ENCODE measurements around the gene CREB5.
A peak's percentile ranks its signal among the peaks of the same experiment; 100 is the strongest.

The CREB5 gene

DNA sequence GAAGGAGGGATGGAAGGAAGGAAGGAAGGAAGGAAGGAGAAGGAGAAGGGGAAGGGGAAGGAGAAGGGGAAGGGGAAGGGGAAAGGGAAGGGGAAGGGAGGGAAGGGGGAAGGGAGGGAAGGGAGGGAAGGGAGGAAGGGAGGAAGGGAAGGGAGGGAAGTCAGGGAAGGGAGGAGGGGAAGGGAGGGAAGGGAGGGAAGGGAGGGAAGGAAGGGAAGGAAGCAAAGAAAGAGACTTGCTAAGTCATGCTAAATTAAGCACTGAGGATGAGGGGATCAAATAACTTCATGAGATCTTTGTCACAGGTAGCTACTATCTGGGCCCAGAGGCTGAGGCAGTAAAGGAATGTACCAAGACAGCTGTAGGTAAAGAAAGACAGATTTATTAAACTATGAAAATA is 429.4 kb downstream of the CREB5 start:
- DNase-seq, result no peak

DNA sequence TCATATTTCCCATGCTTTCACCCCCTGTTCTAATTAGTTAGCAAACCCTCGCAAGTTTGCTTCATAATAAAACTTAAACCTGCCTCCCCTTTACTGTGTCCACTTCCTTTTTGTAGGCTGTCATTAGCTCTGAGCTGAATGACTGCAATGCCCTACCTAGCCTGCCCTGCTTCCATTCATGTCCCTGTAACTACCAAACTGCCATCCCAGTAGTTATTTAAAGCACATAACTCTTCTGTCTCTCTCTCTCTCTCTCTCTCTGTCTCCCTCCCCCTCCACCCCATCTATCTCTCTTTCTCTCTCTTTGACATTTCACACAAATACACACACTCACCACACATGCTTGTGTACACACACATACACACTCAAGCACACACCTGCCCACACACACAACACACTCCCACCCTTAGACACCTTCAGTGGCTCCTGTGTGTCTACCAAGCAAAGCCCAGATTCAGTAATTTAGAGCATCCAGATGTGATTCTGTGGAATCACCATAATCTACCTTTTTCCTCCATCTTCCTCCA is 430.5 kb downstream of the CREB5 start:
- no peak for DNase-seq

- no peak for DNase-seq
Observed at GRCh38 chr7:28845106-28845505, 432.8 kb downstream of the CREB5 start.

GRCh38 chr7:28847176-28847575 is 434.9 kb downstream of the CREB5 start:
- no peak for DNase-seq

- DNase-seq, result no peak
Observed at GRCh38 chr7:28847681-28848080, 435.4 kb downstream of the CREB5 start.

DNA sequence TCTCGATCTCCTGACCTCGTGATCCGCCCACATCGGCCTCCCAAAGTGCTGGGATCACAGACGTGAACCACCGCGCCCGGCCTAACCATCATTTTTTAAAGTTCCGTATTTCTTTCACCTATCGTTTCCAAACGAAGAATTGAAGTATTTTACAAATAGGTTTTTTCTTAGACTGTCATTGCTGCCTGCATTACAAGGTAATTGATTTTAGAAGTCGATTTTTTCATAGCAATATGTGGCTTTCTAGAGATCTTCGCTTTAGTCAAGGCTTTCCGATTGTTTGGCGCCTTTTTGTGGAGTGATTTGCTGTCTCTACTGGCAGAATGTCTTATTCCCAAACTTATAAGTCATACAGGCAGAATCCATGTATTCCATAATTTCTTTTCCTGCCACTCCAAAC is 436.6 kb downstream of the CREB5 start:
- no peak for DNase-seq

GRCh38 chr7:28850699-28851098 is 438.4 kb downstream of the CREB5 start:
- DNase-seq, result no peak

DNA sequence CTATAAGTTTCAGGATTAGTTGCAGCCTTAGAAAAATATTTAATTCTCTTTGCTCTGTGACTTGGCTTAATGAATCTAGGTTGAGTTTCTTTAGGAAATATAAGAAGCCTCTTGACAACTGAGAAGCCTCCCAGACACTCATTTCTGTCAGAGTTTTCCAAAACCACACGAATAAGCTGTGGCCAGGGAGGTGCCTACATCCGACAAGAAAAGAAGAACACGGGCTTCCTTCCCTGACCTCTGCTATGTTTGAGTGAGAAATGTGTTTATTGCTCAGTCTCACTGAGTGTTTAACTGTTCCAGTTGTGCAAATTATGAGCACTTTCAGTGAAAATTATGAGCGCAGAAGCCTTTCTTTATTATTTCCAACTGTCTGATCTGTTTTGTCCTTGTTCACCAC is 440.8 kb downstream of the CREB5 start:
- no peak for DNase-seq

DNA sequence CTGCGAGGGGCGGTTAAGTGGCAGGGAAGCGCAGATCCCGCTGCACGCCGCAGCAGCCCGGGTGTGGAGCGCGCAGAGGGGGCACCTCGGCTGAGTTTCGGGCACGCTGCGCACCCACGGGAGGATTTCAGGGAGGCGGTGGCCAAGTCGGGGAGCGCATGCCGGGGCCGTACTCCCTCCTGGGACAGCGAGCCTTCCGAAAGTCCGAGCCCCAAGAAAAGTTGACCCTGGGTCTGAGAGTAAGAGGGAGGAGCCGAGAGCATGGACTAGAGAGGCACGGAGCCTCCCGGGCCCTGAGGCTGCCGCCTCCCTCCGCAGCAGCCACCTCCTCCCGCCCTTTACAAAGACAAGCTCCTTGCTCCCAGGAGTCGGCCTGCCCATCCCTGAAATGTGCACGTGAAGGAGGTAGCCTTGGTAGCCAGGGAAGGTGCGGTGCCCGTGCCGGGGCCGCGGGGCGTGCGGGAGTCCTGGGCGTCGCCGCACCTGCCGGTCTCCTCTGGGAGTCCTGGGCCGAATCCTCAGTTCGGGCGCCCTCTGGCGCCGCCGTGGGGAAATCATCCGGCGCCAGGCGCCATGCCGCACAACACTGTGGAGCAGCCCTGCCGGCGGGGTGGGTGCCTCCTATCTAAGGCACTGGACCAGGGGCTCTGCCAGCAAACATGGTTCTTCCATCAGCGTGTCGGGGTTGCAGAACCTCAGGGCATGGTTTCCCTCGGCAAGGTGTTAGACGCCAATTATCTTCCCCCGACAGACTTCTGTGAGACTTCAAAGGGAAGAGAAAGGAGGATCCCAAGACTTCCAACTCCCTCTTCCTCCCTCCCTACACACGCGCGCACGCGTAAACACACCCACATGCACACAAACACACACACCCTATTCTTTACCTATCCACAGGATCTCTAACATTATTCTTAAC is 441.8 kb downstream of the CREB5 start:
- peak; percentile 59 for DNase-seq

- DNase-seq, result no peak
Observed at GRCh38 chr7:28854750-28855074, 442.4 kb downstream of the CREB5 start.

GRCh38 chr7:28855538-28856217 is 443.4 kb downstream of the CREB5 start:
- no peak for DNase-seq

- no peak for DNase-seq
Observed at GRCh38 chr7:28856656-28857055, 444.3 kb downstream of the CREB5 start.

GRCh38 chr7:28858206-28858605 is 445.9 kb downstream of the CREB5 start:
- no peak for DNase-seq

- DNase-seq, result no peak
Observed at GRCh38 chr7:28858895-28859294, 446.6 kb downstream of the CREB5 start.

- no peak for DNase-seq
Observed at GRCh38 chr7:28861825-28862224, 449.5 kb downstream of the CREB5 start.

GRCh38 chr7:28862595-28863272 is 450.4 kb downstream of the CREB5 start:
- DNase-seq, result no peak

DNA sequence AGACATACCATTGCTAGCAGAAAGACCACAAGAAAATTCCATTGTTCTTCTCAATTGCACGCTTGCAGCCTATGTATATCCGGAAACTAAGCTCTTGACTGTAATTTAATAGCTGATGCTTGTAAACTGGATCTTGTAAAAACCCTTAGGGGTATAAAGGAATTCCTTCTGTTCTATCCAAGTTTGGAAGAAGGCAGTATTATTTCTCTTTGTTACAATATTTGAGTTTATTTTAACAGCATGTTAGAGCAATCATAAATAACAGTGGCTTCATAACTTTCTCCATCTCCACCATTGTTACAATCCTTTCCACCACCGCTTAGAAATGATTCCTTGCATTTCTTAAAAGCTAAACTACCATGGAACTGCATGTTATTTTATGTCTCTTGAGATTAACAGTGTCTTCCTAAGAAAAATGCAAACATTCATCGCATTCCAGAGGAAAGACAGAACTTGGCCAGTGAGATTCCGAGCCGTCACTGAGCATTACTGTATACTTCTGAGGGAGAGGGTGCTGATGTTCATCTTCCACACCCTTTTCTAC is 453.4 kb downstream of the CREB5 start:
- no peak for DNase-seq

- no peak for DNase-seq
Observed at GRCh38 chr7:28868712-28869111, 456.4 kb downstream of the CREB5 start.

DNA sequence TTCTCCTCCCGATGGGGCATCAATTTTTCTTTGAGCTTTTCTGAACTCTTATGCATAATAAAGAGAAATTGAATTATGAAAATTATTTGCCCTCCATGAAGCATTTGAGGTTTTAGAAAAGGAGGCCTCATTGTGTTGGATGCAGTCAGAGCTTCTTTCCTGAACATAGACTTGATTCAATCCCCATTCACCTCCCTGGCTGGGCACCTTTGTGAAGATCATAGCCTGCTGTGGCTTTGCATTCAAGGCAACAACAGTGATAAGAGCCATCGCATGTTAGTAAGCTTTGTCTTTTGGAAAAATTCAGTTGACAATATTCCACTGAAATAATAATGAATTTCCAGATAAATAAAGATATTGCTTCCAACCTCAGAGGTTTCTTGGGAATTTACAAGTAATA is 458.8 kb downstream of the CREB5 start:
- no peak for DNase-seq

DNA sequence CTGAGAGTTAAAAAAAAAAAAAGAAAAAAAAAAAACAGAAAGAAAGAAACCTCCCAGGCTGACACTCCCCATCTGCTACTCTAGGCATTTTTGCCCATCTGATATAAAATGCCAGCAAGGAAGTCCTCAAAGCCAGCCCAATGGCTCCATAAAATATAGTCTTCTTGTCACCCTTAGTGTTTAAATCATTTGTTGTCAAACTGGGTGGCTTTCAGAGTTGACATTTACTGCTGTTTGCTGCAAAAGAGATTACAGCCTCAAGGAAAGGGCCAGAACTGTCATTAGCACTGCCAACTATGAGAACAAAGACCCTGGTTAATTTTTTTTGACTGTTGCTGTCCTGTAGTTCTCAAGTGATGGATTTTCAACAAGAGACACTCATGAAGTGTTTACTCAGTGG is 459.3 kb downstream of the CREB5 start:
- DNase-seq, result no peak

GRCh38 chr7:28872226-28872625 is 459.9 kb downstream of the CREB5 start:
- DNase-seq, result no peak

- no peak for DNase-seq
Observed at GRCh38 chr7:28873365-28873764, 461.0 kb downstream of the CREB5 start.

- no peak for DNase-seq
Observed at GRCh38 chr7:28874001-28874400, 461.7 kb downstream of the CREB5 start.
